Left ventricle myocardium inferior (tissue), 1 donor: Measurements from ENCODE around the gene NCOA7. TPM values are rescaled to one million over a fixed set of nuclear protein-coding genes. Genes with fewer than 3 reads are reported as not detected.

Source experiments
- DNase-seq: peaks from one replicate; pipeline ENCODE4 v3.0.0-alpha.2; 2020
- H3K27ac ChIP-seq: fragments of 200-600 bp; replicated peaks from 2 replicates; pipeline ENCODE4 v1.8.0; 2021
- H3K27me3 ChIP-seq: fragments of 200-600 bp; 2 replicates; pipeline ENCODE4 v1.8.0; 2021; ENCODE audit warnings: low read depth
- H3K36me3 ChIP-seq: fragments of 200-600 bp; 2 replicates; pipeline ENCODE4 v1.8.0; 2021
- H3K4me1 ChIP-seq: fragments of 200-600 bp; 2 replicates; pipeline ENCODE4 v1.8.0; 2021
- H3K4me3 ChIP-seq: fragments of 200-600 bp; 2 replicates; pipeline ENCODE4 v1.8.0; 2021; ENCODE audit warnings: mild to moderate bottlenecking, moderate library complexity
- H3K9me3 ChIP-seq: fragments of 200-600 bp; replicated peaks from 2 replicates; pipeline ENCODE4 v1.8.0; 2021
- intact Hi-C: fragments of 100-400 bp; cut with micrococcal nuclease; formaldehyde crosslinking; loops from one replicate; pipeline ENCODE4 v1.11.0; 2022
- total RNA-seq: library from RNA; stranded (reverse); fragmentation: NEBNext Ultra II Directional; extraction: Animal tissue kit (Norgen Biotek cat#: 25700); gene quantifications from one replicate; pipeline ENCODE4 v1.2.1, GENCODE V29; 2021
- TF ChIP-seq, protein P1 (sequence below): fragments of 200-600 bp; IDR thresholded peaks from 2 replicates; pipeline ENCODE4 v1.8.0; 2021; ENCODE audit warnings: antibody characterized with exemption, mild to moderate bottlenecking, borderline replicate concordance
- donor health status: DM: no; HTN: yes; CAD: no; lungs with severe emphysema.

Gene NCOA7
- total RNA-seq, 1 donor from 2014 or later = 10.3 TPM

GRCh38 chr6:125793863-125794262 lies 3.1 kb downstream of the NCOA7 start:
- Histone ChIP-seq H3K4me1 (peaks cover 54% of the 10 kb centered on the region), H3K27ac (peak overlapping the region; percentile 38), H3K27me3 (no peaks in the 10 kb centered on the region), H3K36me3 (peaks cover under 1% of the 10 kb centered on the region), H3K9me3 (no peaks in the 10 kb centered on the region), H3K4me3 (peak overlapping the region; percentile 94)
- no peak for DNase-seq
- intact Hi-C loops = loop anchor here (10.0 kb wide), 1 partner anchor 51 kb away; no protein-coding TSS in a partner anchor
- TF ChIP-seq, protein P1, sequence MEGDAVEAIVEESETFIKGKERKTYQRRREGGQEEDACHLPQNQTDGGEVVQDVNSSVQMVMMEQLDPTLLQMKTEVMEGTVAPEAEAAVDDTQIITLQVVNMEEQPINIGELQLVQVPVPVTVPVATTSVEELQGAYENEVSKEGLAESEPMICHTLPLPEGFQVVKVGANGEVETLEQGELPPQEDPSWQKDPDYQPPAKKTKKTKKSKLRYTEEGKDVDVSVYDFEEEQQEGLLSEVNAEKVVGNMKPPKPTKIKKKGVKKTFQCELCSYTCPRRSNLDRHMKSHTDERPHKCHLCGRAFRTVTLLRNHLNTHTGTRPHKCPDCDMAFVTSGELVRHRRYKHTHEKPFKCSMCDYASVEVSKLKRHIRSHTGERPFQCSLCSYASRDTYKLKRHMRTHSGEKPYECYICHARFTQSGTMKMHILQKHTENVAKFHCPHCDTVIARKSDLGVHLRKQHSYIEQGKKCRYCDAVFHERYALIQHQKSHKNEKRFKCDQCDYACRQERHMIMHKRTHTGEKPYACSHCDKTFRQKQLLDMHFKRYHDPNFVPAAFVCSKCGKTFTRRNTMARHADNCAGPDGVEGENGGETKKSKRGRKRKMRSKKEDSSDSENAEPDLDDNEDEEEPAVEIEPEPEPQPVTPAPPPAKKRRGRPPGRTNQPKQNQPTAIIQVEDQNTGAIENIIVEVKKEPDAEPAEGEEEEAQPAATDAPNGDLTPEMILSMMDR = no peak

DNA sequence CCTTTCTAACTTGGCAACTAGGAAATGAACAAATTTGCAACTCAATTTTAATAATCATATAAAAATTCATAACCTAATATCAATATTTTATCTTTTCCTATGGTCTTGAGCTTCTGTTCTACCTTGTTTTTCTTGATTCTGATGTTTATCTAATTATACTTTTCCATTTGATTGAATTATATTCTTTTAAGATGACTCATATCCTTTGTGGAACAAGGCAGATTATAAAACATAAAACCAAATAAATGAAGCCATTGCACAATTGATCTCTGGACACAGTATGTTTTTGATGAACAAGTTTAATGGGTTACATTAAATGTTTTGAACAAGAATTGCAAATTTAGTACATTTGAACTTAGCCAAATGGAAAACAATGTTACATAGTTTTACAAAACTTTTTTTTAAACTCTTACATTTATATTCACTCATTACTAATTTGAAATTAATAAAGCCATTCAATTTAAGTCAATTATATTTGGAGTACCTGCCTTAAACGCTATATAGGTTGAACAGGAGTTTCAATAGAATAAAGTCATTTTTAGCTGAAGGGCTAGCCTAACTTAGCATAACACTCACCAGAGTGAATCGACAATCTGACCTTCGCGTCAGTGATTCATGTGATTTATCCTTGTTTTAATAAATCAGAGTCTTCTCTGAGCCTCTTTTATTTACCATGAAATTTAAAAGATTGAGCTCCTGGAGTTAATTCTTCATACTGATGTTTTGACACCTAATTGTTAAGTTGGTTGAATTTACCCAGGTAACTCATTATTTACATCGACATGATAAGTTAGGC lies 3.8 kb downstream of the NCOA7 start:
- Histone ChIP-seq H3K4me1 (peaks cover 48% of the 10 kb centered on the region), H3K36me3 (peaks cover 5% of the 10 kb centered on the region), H3K9me3 (no peaks in the 10 kb centered on the region), H3K27ac (peak overlapping the region; percentile 38), H3K4me3 (no peak overlapping the region), H3K27me3 (no peaks in the 10 kb centered on the region)
- intact Hi-C loops = loop anchor here (10.0 kb wide), 1 partner anchor 50 kb away; no protein-coding TSS in a partner anchor
- DNase-seq = no peak
- TF ChIP-seq, protein P1 = no peak

- H3K4me3 ChIP-seq = no peak overlapping the region
- H3K4me1 ChIP-seq = peaks cover 40% of the 10 kb centered on the region
- H3K27ac ChIP-seq = no peak overlapping the region
- no peak for DNase-seq
- H3K27me3 ChIP-seq = no peaks in the 10 kb centered on the region
- TF ChIP-seq, protein P1 = no peak
- H3K36me3 ChIP-seq = peaks cover 5% of the 10 kb centered on the region
- H3K9me3 ChIP-seq = no peaks in the 10 kb centered on the region
- intact Hi-C loops = loop anchor here (10.0 kb wide), 1 partner anchor 50 kb away; no protein-coding TSS in a partner anchor
Observed at GRCh38 chr6:125795301-125795700, 4.5 kb downstream of the NCOA7 start.

DNA sequence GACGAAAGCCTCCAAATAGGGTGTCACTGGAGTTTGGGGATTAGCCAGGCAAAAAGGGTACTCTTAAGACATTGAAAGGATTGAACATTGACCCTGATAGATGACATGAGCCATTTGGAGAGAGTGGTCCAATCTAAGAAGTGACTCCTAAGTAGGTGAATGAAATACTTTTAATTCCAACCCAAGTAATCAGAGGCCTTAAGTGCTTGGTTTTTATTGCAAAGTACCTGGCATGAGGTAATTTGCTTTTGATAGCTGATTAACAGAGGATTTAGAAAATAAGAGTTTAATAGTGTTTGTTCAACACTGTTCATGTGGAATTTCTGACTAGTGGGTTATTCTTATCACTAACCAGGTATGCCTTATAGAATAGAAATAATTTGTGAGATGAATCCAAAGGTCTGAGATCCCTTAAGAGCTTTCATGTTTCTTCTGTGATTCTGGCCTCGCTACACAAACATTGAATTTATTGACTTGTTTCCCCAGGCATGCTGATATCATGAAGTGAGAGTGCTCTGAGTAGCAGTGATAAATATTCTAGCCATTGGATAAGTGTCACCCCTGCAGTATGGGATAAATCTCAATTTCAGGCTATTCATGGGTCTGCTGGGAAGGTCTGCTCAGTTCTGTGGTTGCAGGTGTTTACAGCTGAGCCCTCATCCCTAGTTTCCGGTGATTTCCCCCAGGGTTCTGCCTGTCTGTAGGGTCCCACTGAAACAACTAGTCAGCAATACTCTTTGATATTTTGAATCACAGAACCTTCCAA lies 6.5 kb downstream of the NCOA7 start:
- DNase-seq = no peak
- H3K27ac ChIP-seq = no peak overlapping the region
- TF ChIP-seq, protein P1 = no peak
- H3K9me3 ChIP-seq = no peaks in the 10 kb centered on the region
- intact Hi-C loops = loop anchor here (10.0 kb wide), 1 partner anchor 47 kb away; no protein-coding TSS in a partner anchor
- H3K4me1 ChIP-seq = peaks cover 24% of the 10 kb centered on the region
- no peaks in the 10 kb centered on the region for H3K27me3 ChIP-seq
- no peak overlapping the region for H3K4me3 ChIP-seq
- H3K36me3 ChIP-seq = peaks cover 5% of the 10 kb centered on the region

DNA sequence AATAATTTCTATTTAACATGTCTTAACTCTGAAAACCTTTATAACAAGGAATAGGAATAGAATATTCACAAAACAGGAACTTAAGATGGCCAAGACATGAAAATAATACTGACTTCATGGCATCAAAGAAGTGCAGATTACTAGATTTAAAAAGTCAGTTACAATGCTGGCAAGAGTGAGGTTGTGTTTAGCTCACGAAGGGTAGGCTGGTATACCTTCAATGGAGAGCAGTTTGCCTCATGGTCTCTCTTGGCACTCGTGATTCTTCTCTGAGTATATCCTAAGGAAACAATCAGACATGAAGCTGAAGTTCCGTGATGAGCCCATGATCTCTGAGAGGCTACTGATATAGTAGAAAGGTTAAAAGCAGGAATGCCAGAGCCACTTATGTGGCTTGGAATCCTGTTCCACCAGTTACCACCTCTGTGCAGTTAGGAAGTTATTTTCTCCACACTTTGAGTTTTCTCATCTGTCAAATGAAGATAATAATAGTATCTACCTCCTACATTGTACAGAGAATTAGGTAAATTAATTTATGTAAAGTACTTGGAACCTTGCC lies 7.2 kb downstream of the NCOA7 start:
- Histone ChIP-seq H3K4me3 (no peak overlapping the region), H3K9me3 (no peaks in the 10 kb centered on the region), H3K4me1 (peaks cover 18% of the 10 kb centered on the region), H3K27me3 (no peaks in the 10 kb centered on the region), H3K36me3 (peaks cover 5% of the 10 kb centered on the region), H3K27ac (no peak overlapping the region)
- no peak for DNase-seq
- TF ChIP-seq, protein P1 = no peak
- intact Hi-C loops = loop anchor here (10.0 kb wide), 1 partner anchor 47 kb away; no protein-coding TSS in a partner anchor
